CD1c-positive myeloid dendritic cell (primary cell): ENCODE measurements around the gene FASLG.
"Not testable (repeated sequence)": the region's sequence is repeated elsewhere in the genome, so short reads cannot be mapped to it uniquely, and the experiment has no call there.

Experiments used
- DNase-seq: peaks from one replicate; pipeline ENCODE4 v3.0.0-alpha.2; 2016; ENCODE audit errors: extremely low spot score

FASLG gene

DNA sequence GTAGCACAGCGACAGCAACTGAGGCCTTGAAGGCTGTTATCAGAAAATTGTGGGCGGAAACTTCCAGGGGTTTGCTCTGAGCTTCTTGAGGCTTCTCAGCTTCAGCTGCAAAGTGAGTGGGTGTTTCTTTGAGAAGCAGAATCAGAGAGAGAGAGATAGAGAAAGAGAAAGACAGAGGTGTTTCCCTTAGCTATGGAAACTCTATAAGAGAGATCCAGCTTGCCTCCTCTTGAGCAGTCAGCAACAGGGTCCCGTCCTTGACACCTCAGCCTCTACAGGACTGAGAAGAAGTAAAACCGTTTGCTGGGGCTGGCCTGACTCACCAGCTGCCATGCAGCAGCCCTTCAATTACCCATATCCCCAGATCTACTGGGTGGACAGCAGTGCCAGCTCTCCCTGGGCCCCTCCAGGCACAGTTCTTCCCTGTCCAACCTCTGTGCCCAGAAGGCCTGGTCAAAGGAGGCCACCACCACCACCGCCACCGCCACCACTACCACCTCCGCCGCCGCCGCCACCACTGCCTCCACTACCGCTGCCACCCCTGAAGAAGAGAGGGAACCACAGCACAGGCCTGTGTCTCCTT lies at the start of gene FASLG:
Gene FASLG, plus strand, starts transcription at position 233 of the 583 bp plus-strand sequence. Its CDS starts 99 bp downstream, at position 332.
- DNase-seq, result peak; percentile 15

DNA sequence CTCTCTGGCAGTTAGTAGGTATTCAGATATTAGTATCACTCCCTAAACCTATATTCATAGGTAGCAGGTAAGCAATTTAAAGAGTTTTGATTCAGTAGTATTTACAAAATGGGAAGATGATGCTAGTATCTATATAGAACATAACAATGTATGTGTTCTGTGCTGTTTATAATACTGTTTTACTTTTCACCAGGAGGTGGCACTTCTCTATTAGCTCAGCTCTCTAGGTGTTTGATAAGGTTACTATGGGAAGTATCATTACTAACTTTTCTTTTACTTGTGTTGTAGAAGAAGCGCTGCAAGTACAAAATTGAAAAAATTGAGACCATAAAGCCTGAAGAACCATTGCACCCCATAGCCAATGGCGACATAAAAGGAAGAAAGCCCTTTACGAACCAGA lies 49.4 kb upstream of the FASLG start:
- peak; percentile 26 for DNase-seq

DNA sequence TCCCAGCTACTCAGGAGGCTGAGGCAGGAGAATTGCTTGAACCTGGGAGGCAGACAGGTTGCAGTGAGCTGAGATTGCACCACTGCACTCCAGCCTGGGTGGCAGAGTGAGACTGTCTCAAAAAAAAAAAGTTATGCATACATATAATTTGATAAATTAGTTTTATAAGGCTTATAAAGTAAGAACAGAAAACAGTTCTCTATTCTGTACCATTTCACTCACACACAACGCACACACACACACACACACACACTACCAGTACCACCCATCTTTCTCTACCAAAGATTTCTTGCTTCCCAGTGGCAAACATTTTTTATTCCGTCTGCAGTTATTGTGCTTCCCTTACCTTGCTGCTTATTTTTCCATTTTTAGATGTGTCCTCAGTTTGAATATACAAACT lies 46.4 kb upstream of the FASLG start:
- DNase-seq, result no peak

GRCh38 chr1:172613294-172613693 lies 45.6 kb upstream of the FASLG start:
- DNase-seq, result no peak

GRCh38 chr1:172616195-172616594 lies 42.7 kb upstream of the FASLG start:
- DNase-seq, result no peak

DNA sequence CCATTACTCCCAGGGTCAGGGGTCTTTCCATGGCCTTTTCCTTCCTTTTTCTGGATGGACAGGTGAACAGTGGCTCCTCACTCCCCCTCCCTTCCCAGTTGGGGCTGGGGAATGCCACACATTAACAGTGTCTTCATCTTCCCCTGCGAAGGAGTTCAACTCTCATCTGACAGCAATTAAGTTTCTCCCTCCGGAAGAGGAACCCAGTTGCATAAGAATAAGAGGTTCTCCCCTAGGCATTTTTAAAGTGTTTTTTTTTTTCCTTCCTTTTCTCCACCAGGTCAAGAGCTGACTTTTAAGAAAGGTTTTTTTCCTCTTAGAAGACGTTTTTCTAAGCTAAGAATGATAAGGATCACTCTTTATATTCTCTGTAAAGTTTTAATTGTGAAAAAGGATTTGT lies 42.3 kb upstream of the FASLG start:
- no peak for DNase-seq

GRCh38 chr1:172620603-172621002 lies 38.3 kb upstream of the FASLG start:
- not testable (repeated sequence) for DNase-seq

- peak; percentile 37 for DNase-seq
Observed at GRCh38 chr1:172622541-172622940, 36.4 kb upstream of the FASLG start.

- DNase-seq, result no peak
Observed at GRCh38 chr1:172623748-172624147, 35.2 kb upstream of the FASLG start.

- no peak for DNase-seq
Observed at GRCh38 chr1:172626845-172627244, 32.1 kb upstream of the FASLG start.

DNA sequence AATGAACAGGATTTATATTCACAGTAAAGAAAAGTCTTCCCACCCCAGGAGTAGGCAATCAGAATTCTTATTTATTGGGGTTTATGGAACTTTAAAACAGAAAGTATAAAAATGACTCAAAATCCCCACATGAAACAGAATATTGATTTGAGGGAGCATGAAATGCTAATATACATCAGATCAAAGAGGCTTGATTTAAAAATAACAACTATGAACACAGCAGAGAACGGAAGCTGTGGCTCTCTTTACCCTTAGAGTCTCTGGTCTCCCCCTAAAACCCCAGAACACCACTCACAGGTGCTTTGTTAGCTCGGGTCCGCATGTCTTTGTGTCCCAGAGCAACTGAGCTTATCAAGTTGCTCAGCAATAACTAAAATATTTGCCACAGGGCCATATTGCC lies 31.2 kb upstream of the FASLG start:
- DNase-seq, result no peak

DNA sequence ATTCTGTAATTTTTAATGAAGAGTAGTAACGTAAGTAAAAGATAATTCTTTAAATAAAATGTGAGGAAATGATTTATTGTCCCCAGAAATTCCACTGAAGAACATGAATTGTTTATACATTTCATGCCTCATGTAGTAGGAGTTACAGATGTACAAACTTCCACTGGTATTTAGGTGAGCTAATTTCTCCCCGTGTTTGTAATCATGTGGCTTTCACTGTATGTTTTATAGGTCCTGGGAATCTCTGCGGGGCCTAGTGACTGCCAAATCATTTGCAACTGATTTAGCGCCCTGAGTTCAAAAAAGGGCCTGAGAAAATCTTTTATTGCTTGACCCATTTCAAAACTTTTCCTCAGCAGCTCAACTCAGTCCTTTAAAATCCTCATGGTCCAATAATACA lies 30.5 kb upstream of the FASLG start:
- DNase-seq, result no peak

DNA sequence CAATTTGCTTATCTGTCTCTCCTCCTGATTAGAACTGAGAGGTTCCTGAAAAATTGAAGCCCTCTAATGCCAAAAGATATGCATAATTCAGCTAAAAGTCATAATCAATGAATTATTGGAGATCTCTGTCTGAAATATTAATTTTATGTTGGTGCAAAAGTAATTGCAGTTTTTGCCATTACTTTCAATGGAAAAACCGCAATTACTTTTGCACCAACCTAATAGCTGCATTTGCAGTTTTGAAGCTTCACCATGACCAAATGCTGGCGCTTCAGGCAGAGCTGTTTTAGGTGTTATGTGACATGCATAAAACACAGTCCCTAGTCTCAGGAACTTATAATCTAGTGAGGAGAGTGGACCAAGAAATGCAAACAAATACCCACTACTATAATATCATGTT lies 29.7 kb upstream of the FASLG start:
- DNase-seq, result no peak

DNA sequence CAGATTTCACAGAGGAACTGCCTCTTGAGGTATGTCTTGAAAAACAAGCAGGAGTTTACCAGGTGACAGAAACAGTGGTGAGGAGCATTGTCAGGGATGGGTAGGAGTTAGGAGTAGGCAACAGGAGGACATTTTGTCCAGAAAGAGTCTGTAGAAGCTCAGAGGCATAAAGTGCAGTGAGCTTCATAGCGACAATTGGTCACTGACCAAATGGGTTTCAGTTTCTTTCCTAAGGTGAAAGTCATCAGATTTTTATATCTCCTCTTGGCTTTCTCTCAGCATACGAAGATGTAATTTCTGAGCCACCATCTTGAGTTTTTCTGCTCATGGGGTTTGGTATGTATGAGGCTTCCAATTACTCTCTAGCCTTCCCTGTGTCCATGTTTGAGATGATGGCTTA lies 29.3 kb upstream of the FASLG start:
- DNase-seq, result no peak

DNA sequence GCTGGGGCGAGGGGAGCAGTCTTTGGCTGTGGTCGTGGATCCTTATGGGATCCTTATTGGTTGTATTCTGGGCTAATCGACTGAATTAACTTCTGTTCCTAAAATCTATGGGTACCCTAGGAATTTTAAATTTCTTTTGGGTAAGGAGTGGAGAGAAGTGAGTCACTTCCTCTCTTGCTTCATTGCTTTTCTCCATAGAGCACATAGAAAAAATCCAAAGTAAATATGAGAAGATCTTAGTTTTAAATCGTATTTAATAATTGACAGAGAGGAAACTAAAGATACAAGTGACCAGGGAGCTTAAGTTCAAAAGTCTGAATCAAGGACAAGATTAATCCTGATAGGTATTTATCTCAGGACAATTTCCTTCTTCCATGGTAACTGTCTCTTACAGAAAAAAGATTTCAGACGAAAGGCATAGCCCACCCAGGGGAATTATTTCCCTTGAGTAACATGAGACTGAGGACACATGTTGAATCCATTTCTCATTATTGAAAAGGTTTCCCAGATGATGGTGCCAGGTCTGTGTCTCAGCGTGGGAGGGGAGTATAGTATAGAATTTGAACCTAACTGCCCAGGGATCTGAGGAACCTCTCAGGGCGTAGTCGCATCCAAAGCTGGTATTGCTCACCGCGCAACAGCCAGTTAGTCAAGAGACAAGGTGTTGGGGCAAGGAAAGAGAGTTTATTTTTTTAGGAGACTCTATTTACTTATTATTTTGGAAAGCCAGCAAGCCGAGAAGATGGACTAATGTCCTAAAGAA lies 28.7 kb upstream of the FASLG start:
- peak; percentile 14 for DNase-seq

GRCh38 chr1:172630868-172631267 lies 28.0 kb upstream of the FASLG start:
- DNase-seq, result no peak

GRCh38 chr1:172637522-172637921 lies 21.4 kb upstream of the FASLG start:
- peak; percentile 74 for DNase-seq

GRCh38 chr1:172638249-172638648 lies 20.7 kb upstream of the FASLG start:
- no peak for DNase-seq

DNA sequence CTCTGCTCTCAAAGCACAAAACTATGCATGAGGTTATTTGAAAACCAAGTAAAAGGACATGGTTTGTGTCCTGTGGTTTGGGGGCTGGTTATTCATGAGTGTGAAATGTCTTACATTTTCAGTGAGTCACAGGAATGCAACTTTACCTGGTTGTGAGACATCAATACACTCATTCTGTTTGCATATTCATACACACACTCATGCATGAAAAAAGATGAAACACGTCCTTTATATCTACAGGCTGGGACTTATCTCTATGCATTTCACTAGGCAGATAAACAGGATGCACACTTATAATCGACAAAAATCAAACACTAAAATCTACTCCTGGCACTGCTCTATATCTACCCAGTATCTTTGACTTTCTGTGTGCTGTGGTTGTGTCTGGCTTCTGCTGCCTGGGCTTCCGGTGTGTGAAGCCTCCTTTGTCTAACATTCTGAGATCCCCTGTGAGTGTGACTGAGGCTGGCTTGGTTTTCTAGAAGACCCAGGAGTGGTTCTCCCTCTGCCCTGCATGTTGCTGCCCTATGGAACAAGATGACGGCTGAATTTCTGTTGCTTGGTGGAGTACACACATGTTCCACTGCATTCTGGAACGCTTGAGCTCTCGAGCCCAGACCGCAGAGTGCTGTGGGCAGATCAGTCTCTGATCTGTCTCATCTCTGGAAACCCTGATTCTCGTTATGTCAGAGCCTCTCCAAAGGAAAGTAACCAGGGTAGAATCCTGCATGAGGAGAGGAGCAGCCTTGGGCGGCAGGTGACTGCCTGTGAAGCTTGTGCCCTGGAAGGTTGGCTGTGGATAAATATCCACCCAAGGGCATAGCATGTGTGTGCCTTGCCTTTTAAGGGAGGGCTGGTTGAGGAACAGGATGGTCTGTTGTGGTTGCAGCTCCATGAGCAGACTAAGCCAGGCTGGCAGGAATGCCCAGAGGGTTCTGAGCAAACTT lies 19.7 kb upstream of the FASLG start:
- peak; percentile 22 for DNase-seq

DNA sequence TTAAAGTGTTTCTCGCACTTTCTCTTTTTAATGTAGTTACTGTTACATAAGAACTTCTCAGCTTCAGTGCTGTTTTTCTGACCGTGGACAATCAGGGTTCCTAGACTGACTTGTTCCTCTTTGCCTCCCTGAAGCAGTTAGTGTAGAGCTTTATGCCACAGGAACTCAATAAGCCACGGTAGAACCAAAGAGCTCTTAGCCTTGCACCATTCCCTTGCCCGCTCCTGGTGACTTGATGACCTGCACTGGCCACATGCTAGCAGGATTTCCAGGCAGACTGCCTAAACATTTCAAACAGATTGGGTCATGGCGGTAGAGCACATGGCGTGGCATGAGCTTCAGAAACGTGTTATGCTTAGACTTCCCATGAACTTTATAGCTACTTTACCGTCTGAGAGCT lies 18.8 kb upstream of the FASLG start:
- DNase-seq, result peak; percentile 31

- DNase-seq, result no peak
Observed at GRCh38 chr1:172641492-172641891, 17.4 kb upstream of the FASLG start.

DNA sequence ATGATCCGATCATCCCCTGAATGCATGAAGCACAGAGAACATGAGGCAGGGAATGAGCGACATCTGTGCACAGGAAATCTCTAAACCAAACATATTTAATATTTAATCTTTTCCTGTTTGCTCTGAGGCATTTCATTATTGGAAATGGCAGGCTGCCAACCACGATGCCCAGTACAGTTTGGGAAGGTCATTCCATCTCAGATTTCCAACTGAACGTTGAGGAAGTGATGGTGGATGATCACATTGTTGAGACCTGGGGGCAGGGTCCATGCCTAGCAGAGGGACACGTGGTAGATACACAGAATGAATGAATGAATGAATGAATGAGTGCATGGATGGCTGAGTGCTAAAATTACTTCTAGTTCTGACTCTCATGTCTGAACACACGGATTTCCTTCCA lies 15.9 kb upstream of the FASLG start:
- DNase-seq, result no peak

GRCh38 chr1:172646653-172647052 lies 12.2 kb upstream of the FASLG start:
- DNase-seq, result no peak
